GM19193 (cell line): ENCODE data around the gene PRSS33.

ENCODE experiments used
- POLR2A ChIP-seq: IDR thresholded peaks from 4 replicates; pipeline ENCODE4 v1.6.1; 2011; ENCODE audit not compliant: insufficient read depth, insufficient read length; ENCODE audit errors: extremely low read depth

Gene PRSS33

DNA sequence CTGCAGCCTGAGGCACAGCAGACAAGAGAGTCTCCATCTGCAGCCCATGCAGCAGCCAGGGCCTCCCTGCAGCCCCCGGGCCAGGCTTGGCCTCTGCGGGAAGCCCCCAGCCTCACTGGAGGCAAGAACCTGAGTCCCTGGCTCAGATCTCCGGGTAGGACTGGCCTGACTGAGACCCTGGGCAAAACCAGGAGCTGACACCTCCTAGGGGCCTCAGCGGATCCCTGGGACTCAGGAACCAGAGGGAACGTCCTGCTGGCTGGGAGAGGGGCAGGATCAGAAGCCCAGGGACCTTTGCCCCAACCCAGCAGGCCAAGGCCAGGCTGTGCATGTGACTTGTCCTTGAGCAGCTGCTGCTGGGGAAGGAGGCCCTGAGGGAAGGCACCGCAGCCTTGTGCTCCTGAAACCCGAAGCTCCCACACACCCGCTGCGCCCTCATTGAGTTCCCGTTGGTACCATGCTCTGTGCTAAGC lies 28.0 kb upstream of the PRSS33 start:
- no peak for TF ChIP-seq POLR2A

DNA sequence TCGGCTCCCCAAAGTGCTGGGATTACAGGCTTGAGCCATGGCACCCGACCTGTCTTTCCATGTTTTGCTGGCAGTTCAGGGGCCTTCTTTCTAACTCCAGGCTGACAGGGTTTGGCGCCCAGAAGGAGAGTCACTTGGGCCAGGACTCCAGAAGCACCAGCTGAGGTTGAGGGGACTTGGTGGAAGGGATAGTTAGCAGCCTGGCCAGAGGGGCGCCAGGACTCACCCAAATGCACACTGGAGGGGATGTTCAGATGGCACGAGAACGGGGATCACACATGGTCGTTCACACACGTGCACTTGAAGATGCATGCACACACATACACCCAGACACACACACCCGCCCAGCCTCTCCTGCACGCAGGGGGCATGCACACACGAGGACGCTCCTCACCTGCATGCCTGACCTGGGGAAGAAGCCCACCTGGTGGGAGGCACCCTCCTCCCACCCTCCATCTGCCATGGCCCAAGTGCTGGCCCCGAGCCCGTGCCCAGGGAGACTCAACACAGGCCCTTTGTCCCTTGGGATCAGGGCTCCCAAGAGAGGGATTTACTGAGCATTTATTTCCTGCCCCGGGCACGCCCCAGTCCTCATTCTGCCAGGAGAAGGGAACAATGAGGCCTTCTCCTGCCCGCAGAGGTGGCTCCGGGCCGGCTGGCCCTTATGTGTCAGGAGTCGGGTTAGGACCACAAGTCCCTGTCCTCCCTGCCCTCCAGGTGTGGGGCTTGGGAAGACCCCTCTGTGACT lies 27.4 kb upstream of the PRSS33 start:
- TF ChIP-seq POLR2A, result no peak

DNA sequence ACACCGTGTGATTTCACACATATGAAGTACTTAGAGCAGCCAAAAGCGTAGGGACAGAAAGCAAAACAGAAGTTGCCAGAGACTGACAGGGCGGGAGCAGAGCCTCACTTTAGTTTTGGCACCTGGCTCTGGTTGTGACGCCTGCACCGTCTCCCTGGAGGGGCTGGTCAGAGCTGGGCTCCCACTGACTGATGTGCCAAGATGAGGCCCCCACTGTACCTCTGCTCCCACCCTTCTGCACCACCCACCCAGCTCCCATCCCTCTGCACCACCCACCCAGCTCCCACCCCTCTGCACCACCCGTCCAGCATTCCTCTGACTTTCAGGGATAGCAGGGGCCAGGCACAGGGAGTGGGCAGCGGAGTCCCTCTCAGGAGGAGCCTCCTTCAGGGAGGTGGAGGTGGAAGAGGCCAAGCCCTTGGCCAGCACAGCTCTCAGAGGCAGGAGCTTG lies 26.4 kb upstream of the PRSS33 start:
- no peak for TF ChIP-seq POLR2A

DNA sequence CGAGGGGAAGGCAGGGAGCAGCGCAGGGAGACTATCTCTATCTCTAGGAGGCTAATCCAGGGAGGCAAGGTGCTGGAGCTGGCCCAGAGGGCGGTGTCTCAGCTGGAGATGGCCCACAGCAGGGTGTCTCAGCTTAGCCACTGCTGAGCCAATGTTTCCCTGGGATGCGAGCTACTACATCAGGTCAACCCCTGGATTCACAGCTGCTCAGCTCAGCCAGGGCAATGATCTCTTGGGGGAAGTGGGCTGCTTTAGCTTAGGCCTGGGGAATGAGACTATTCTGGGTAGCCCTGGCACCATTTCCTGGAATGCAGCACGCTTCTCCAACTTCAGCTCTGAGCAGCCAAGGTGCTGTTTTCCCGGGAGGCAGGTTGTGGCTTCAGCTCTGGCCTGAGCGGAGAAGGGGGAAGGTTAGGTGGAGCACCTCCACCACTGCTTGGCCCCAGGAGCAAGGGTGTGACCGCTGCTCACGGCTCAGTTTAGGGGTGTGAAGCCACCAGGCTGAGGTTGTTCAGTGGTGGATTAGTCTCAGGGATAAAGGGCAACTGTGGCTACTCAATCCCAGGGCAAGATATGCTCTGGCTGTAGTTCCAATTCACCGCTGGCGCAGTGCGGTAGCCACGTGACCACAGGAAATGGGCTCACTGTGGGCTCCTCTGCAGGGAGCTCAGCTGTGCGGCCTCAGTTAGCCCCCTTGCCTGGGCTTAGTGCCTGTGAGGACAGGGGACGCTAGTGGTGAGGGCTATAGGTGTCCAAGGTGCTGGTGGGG lies 24.5 kb upstream of the PRSS33 start:
- no peak for TF ChIP-seq POLR2A

DNA sequence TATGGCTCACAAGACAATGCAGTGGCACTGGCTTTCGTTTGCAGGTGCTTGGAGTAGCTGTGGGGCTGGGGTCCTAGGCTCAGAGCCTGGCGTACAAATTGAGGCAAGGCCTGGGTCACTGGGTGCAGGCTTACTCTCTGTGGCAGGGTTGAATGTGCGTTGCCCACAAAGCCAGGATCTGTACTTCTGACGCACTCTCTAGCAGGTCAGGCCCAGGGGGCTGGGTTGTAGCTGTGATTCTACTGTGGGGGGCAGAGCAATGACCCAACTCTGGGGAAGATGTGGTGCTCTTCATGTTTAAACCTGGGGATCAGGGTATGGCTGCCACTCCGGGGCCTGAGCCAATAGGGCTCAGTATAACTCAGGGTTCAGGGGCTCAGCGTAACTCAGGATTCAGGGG lies 23.3 kb upstream of the PRSS33 start:
- TF ChIP-seq POLR2A, result no peak

DNA sequence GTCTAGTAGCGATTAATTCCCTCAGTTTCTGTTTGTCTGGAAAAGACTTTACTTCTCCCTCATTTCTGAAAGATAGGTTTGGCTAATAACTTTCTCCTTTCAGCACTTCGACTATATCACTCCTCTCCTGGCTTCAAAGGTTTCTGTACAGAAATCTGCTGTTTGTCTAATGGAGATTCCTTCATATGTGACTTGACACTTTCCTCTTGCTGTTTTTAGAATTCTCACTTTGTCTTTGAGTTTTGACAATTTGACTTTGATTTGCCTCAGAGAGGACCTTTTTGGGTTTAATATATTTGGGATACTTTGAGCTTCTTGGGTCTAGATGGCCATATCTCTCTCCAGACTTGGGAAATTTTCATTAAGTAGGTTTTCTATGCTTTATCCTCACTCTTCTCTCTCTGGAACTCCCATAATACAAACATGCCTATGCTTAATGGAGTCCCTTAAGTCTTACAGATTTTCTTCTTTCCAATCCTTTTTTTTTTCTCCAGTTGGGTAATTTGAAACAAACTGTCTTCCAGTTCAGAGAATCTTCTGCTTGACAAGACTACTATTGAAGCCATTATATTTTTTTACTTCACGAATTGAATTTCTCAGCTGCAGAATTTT lies 21.9 kb upstream of the PRSS33 start:
- no peak for TF ChIP-seq POLR2A

DNA sequence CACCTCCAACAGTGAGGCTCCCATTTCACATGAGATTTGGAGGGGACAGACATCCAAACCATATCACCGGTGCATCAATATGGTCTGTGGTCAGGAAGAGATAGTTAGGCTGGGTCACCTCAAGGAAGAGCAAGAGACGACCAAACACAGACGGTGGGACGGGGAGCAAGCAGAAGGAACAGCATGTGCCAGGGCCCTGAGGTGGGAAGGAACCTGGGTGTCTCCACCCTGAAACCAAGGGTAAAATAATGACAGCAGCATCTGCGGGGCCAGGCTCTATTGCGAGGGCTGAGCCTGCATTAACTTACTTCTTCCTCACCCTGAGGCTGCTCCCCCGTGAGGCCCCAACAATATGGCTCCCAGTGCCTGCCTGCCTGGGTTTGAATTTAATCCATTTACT lies 20.8 kb upstream of the PRSS33 start:
- no peak for TF ChIP-seq POLR2A

DNA sequence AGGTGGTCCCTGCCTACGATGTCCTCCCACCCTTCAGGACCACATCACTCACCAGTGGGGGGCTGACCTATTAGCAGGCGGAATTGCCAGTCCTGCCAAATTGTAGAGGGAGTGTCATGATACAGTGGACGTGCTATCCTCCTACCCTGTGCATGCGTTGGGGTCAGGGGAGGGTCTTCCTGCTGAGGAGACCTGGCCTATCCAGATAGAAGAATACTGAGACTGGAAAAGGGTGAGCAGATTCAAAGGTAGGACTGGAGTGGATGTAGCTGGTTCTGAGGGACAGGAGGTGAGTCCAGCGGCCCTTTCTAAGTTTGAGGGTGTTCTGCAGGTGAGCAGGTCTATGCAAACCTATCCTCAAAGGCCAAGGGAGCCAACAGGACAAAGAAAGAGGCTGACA lies 18.9 kb upstream of the PRSS33 start:
- no peak for TF ChIP-seq POLR2A

DNA sequence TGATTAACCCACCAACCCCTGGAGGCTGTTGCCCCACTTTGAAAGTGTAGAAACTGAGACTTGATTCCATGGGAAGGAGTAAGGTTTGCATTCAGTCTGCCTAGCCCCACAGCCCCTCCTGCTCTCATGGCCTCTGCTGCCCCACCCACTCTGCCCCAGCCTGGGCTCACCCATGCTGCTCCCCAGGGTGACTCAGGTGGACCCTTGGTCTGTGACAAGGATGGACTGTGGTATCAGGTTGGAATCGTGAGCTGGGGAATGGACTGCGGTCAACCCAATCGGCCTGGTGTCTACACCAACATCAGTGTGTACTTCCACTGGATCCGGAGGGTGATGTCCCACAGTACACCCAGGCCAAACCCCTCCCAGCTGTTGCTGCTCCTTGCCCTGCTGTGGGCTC lies 17.4 kb upstream of the PRSS33 start:
- no peak for TF ChIP-seq POLR2A

DNA sequence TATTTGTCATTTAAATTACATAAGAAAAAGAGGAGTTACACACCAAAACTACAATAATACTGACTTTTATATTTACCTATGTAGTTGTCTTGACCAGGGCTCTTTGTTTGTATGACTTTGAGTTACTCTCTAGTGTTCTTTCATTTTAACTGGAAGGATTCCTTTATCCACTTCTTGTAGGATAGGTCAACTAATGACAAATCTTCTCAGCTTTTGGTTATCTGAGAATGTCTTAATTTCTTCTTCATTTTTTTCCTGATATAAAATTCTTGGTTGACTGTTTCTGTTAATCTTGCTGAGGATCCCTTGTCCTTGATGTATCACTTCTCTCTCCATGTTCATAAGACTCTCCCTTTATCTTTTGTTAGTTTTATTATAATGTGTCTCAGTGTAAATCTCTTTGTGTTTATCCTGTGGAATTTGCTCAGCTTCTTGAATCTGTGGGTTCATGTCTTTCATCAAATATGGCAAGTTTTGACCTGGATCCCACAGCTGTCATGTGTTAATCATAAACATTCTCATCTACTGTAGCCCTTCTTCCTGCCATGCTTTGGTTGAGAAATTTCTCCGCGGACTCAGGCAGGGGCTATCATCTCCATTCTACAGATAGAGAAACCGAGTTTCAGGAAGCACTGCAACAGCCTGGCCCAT lies 16.3 kb upstream of the PRSS33 start:
- TF ChIP-seq POLR2A, result no peak

DNA sequence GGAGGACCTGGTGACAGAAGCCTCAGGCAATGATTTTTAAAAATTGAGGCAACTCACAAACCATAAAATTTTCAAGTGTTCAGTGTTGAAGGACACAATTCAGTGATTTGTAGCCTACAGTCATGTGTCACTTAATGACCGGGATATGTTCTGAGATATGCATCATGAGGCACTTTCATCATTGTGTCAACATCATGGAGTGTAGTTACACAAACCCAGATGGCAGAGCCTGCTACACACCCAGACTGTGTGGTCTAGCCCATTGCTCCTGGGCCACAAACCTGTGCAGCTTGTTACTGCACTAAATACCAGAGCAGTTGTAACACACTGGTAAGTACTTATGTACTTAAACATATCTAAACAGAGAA lies 12.5 kb upstream of the PRSS33 start:
- no peak for TF ChIP-seq POLR2A

DNA sequence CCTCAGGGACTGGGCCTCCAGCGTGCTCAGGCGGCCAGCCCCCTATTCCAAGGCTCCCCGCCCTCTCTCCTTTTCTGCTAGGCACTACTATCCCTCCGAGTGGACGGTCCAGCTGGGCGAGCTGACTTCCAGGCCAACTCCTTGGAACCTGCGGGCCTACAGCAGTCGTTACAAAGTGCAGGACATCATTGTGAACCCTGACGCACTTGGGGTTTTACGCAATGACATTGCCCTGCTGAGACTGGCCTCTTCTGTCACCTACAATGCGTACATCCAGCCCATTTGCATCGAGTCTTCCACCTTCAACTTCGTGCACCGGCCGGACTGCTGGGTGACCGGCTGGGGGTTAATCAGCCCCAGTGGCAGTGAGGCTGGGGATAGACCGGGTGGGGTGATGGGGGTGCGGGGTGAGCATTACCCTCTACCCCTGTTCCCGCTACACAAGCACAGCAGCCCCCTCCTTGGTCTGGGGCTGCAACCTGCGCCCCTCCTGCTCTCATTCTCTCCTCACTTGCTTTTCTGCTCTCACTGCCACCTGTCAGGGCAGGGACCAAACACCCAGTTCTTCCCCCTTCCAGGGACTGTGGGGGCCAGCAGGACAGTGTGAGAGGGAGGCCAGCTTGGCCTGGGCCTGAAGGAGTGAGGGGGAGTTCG lies 12.0 kb upstream of the PRSS33 start:
- no peak for TF ChIP-seq POLR2A

DNA sequence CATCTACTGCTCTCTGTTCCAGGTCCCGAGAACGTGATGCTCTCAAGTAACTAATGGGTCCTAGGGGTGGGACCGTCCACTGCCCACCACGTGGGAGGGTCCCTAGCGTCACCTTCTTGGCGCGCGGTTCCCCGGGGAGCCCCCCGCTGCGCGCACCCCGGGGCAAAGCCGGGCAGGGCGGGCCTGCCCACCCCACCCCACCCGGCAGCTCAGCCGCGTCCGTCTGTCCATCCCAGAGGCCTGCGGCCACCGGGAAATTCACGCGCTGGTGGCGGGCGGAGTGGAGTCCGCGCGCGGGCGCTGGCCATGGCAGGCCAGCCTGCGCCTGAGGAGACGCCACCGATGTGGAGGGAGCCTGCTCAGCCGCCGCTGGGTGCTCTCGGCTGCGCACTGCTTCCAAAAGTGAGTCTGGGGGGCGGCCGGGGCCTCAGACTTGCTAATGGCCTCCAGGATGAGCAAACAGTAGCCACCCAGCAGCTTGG lies 11.4 kb upstream of the PRSS33 start:
- TF ChIP-seq POLR2A, result no peak

DNA sequence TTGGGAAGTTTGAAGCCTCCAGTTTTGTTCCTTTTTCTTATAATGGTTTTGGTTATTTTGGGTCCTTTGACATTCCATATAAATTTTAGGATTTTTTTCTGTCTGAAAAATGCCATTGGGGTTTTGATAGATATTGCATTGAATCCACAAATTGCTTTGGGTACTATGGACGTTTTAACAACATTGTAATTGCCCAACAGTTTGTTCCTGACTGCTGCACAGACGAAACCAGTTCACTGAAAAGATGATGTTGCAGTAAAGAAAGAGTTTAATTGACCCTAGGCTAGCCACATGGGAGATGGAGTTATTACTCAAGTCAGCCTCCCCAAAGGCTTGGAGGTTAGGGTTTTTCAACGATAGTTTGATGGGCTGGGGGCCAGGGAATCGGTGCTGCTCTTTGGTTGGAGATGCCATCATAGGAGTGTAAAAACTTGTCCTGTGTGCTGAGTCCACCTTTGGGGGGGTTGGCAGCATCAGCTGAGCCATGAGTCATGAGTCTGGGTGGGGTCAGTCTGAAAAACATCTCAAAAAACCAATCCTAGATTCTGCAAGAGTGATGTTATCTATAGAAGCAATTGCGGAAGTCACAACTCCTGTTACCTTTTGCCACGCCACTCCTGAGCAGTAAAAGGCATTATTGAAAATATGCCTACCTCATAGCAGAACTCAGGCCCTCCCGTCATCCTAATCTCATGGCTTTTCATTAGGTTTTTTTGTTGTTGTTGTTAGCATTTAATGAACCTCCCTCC lies 8.2 kb upstream of the PRSS33 start:
- no peak for TF ChIP-seq POLR2A
